Cardiac fibroblast (primary cell): Measurements from ENCODE around the gene LUM.

Experiments
- DNase-seq, 2 donors: peaks; one replicate each; pipeline versions ENCODE4 v3.0.0 to v3.0.0-alpha.2; 2010; ENCODE audit warnings: low read depth in 2 of 2
- H3K4me3 ChIP-seq, 2 donors: replicated peaks in 1 of 2; 1 replicate in 1 of 2; 2 replicates in 1 of 2; pipeline ENCODE4 v1.5.1; 2011; ENCODE audit warnings: low read depth in 2 of 2, low read length in 2 of 2, mild to moderate bottlenecking in 2 of 2, moderate library complexity in 1 of 2
- TF ChIP-seq, protein P1 (sequence below): IDR thresholded peaks from one replicate; pipeline ENCODE4 v1.5.1; 2011; ENCODE audit warnings: low read depth, mild to moderate bottlenecking, low read length, inconsistent platforms

The LUM gene

DNA sequence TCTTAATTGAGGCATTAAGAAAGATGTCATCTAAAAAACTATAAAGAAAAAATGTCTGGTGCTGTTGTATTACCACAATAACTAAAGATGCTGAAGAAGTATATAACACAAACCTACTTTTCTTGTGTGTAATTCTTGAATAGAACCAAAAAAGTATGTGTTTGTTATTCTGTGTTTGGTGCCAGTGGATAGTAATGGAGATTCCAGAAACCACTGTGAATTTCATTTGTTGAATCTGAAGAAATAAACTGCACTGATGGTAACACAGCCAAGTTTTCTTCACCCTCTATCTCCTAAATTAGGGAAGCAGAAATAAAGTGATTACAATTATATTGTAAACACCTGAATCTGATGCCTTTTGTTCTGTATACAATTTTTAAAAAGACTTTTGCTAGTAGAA, 40.4 kb downstream of the LUM start:
- TF ChIP-seq, protein P1, sequence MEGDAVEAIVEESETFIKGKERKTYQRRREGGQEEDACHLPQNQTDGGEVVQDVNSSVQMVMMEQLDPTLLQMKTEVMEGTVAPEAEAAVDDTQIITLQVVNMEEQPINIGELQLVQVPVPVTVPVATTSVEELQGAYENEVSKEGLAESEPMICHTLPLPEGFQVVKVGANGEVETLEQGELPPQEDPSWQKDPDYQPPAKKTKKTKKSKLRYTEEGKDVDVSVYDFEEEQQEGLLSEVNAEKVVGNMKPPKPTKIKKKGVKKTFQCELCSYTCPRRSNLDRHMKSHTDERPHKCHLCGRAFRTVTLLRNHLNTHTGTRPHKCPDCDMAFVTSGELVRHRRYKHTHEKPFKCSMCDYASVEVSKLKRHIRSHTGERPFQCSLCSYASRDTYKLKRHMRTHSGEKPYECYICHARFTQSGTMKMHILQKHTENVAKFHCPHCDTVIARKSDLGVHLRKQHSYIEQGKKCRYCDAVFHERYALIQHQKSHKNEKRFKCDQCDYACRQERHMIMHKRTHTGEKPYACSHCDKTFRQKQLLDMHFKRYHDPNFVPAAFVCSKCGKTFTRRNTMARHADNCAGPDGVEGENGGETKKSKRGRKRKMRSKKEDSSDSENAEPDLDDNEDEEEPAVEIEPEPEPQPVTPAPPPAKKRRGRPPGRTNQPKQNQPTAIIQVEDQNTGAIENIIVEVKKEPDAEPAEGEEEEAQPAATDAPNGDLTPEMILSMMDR: no peak
- no peak overlapping the region for H3K4me3 ChIP-seq
- DNase-seq: no peak

DNA sequence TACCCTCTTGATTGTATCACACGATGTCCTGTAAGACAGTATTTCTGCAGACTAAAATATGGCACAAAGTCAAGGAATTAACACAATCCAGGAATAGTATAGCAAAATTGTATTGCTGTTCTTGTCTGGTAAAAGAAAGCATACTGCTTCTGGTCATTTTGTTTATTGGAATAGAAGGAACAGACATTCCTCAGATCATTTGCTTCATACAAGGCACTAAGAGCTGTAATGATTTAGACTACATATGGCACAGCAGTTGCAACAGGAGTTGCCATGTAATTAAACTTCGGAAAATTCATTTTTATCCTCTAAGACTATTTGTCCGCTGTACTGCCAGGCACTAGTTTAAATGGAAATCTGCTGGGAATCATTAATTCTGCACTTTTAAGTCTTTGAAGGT, 45.9 kb downstream of the LUM start:
- TF ChIP-seq, protein P1: no peak
- DNase-seq: no peak

GRCh38 chr12:91064640-91065039, 46.7 kb downstream of the LUM start:
- no peak overlapping the region for H3K4me3 ChIP-seq
- TF ChIP-seq, protein P1: no peak
- no peak for DNase-seq

More for the DNA sequence above, 45.9 kb downstream of the LUM start:
- H3K4me3 ChIP-seq: no peak overlapping the region

- no peak overlapping the region for H3K4me3 ChIP-seq
- TF ChIP-seq, protein P1: no peak
- DNase-seq: no peak
Observed at GRCh38 chr12:91061091-91061490, 50.2 kb downstream of the LUM start.

DNA sequence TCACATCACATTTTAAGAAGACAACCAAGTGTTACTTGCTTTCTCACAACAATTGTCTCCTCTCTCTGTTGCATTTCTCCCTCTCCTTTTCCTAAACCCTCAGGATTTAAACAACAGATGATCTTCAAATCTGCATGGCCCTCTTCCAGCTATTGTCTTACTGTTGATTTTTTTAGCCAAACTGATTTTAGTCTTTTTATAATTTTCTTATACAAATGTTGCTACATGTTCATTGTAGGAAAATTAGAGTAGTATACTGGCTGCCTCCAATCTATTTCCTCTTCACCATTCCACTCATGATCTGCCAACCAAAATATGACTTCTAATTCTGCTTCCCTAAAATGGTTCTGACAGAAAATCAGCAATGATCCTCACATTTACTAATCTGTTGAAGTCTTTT, 52.1 kb downstream of the LUM start:
- no peak for DNase-seq
- TF ChIP-seq, protein P1: no peak
- no peak overlapping the region for H3K4me3 ChIP-seq

DNA sequence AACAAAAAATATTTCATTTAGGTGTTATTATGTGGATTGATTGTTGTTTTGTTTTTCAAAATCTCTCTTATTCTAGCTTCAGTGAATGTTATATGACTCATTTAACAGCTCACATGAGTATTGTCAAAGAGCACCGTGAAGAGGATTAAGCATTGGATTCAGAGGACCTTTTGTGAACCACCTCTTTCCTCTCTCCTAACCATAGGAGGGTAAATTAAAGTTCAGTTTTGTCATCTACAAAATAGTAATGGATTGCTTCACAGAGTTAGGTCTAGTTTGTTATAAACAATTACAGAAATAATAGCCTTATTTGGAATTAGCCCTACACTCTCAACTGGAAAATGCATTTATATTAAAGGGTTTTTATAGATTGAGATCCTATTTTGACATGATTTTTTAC, 52.5 kb downstream of the LUM start:
- no peak overlapping the region for H3K4me3 ChIP-seq
- peak in 1 of 2 donors; percentile 30 for DNase-seq

More for the DNA sequence above, 52.5 kb downstream of the LUM start:
- TF ChIP-seq, protein P1: no peak
